Measurements from ENCODE around the gene SH3BP5.

Gene SH3BP5

DNA sequence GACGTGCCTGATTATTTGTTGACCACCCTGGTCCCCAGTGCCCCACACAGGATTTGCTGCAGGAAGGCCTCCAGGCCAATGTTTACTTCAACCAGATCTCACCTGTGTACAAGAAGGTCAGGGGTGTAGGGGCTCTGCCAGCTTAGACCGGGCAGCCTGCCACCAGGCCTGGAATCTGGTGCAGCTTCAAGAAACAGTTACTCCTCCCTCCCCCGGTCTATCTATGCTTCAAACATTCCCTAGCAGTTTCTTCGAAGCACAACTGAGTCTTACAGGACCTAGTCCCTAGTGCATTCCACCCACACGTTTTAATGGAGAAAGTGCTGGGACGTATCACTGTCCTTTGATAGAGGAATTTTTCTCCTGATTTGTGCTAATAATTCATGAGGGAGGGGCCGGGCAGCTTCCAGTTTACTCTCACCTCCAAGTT is 8.0 kb downstream of the SH3BP5 start:
- no peak for DNase-seq

DNA sequence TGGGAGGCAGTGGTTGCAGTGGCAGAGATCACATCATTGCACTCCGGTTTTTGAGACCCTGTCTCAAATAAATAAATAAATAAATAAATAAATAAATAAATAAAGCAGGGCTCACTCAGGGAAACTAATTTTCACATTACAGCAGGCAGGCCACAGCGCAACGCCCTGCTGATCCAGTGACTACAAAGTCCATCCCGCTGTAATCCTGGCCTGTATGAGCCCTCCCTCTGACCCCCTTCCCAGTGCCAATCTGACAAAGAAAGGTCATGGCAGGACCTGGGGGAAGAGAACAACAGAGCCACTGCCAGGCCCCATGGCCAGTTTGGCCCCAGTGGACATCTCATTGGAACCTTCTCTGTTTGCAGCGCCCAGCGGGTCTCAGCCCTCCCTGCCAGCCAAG is 9.3 kb downstream of the SH3BP5 start:
- DNase-seq, result no peak

GRCh38 chr3:15321349-15321748 is 11.0 kb downstream of the SH3BP5 start:
- no peak for DNase-seq

GRCh38 chr3:15319575-15319974 is 12.8 kb downstream of the SH3BP5 start:
- DNase-seq, result no peak

DNA sequence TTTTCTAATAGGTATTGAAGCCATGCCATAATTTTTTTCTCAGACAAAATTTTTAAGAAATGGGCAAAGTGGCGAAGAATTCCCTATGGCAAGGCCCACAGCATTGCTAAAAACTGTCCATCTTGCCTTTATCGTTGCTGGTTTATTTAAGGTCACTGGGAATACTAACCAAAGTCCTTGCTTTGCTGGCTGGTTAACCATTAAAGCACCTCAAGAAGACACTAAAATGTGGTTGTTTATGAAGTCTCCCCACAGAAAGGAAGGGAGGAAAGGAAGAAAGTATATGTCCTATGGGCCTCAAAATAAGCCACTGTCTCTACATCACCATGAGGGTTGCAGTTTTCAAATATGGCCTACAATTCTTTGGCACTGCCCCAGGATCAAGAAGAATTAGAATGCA is 13.2 kb downstream of the SH3BP5 start:
- no peak for DNase-seq

GRCh38 chr3:15318661-15319060 is 13.7 kb downstream of the SH3BP5 start:
- DNase-seq, result no peak

DNA sequence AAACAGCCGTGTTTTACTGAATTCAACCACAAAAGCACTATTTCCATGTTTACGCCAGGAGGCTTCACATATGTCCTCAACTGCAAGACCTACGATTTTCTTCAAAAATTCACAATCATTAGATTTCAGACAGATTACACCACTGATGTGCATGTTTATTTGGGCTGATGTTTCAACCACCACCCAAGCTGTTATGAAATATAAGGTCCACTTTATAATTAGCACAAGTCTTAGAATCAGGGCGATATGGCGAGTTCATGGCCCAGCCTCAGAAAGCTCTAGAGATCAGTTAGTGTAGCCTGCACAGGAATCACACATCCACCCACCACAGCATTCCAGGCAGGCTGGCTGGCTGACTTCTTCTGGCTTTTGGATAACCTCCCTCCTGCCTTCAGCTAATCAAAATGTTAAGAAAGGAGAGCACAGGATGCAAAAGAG is 15.4 kb downstream of the SH3BP5 start:
- DNase-seq, result no peak

DNA sequence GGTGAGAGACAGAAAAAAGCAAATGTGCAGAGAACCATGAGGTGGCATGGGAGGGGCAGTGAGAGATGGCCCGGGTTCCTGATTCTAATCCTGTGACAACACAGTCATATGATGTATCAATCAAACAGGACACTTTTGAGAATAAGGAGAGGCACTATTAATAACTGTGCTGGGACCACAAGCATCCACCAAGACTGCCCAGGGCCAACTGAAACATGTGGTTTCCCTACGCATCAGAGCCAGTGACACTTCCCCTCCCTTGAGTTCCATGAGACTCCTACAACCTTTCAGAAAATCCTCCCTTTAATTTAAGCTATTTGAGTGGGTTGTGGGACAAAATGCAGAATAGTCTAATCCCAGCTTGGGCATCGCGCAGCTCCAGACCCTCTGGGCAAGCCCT is 17.4 kb downstream of the SH3BP5 start:
- no peak for DNase-seq

GRCh38 chr3:15314276-15314675 is 18.1 kb downstream of the SH3BP5 start:
- DNase-seq, result no peak

- peak; percentile 56 for DNase-seq
Observed at GRCh38 chr3:15313461-15313860, 18.9 kb downstream of the SH3BP5 start.

DNA sequence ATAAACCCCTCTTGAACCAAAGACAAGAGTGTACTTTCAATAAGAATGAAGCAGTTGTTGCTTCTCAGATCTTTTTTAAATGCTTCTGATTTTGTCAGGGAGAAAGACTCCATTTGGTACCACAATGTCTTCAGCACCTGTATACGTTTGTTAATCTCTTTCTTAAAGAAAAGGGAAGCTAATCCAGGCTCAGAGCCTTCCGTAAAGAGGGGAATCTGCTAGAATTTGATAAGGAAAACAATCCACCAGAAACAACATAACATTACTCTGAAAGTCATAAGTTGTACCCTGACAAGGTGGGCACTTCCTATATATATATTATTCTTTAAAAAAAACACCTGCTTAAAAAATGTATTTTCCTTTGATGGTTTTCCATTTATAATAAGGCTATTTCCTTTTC is 19.8 kb downstream of the SH3BP5 start:
- no peak for DNase-seq

GRCh38 chr3:15310491-15311370 is 21.7 kb downstream of the SH3BP5 start:
- no peak for DNase-seq

- no peak for DNase-seq
Observed at GRCh38 chr3:15309662-15310335, 22.6 kb downstream of the SH3BP5 start.

DNA sequence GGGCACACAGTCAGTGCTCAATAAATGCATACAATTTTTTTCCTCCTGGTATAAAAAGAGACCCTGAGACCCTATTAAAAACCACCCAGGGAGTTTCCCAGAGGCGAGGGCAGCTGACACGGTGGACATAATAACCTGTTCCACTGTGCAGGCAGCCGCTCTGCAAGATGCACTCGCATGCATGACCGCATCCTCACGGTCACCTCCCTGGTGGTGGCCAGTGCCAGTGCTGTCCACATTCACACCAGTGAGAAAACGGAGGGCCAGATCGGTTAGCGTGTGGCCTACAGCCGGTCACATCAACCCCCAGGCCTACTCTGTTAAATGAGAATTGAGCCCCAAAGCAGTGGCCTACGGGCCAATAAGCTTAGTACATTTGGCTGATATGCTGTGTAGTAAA is 24.8 kb downstream of the SH3BP5 start:
- DNase-seq, result no peak

GRCh38 chr3:15306979-15307359 is 25.4 kb downstream of the SH3BP5 start:
- DNase-seq, result no peak

- no peak for DNase-seq
Observed at GRCh38 chr3:15305359-15305844, 27.0 kb downstream of the SH3BP5 start.

- no peak for DNase-seq
Observed at GRCh38 chr3:15303728-15304127, 28.7 kb downstream of the SH3BP5 start.

DNA sequence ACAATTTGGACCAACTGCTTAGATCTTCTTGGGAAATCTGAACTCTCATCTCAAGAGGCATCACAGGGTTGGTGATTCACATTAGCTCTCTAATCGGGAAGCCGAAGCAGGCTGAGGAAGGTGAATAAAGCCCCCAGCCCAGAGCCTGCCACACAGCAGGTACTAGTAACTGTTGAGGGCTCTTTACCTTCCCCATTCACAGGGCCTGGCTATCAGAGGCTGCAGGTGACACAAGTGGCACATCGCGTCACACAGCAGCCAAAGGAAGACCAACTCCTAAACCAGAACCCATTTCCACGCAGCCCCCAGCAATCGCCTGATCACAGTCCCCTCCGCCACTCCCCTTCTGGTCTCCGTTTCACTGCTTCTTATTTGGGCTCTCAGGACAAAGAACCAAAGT is 29.2 kb downstream of the SH3BP5 start:
- no peak for DNase-seq

- DNase-seq, result no peak
Observed at GRCh38 chr3:15301761-15302160, 30.6 kb downstream of the SH3BP5 start.

GRCh38 chr3:15300323-15301078 is 31.9 kb downstream of the SH3BP5 start:
- DNase-seq, result no peak

DNA sequence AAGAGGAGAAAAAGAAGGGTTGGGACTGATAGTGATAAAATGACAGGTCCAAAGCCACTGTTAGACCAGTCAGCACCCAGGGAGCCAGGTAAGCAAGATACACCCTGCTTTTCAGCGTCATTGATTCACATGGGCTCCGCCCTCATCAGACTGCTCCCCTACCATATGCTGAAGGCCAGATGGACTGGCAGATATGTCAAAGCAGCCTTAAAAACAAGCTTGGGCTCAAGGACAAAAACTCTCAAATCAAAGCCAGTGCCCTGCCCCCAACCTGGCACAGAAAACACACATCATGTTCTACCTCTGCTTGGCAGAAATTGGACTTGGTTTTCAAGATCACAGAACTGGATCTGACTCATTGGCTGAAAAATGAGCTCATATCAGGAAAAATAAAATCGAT is 33.4 kb downstream of the SH3BP5 start:
- no peak for DNase-seq

DNA sequence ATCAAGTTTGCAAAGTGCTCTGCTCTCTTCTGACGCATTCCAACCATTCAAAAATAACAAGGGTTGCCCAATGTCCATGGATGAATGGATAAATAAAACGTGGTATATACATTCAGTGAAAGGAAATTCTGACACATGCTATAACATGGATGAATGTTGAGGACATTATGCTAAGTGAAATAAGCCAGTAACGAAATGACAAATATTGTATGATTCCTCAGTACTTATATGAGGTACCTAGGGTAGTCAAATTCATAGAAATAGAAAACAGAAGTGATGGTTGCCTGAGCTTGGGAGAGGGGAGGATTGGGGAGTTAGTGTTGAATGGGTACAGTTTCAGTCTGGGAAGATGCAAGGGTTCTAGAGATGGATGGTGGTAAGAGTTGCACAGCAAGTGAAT is 33.9 kb downstream of the SH3BP5 start:
- no peak for DNase-seq

- DNase-seq, result no peak
Observed at GRCh38 chr3:15297608-15298350, 34.6 kb downstream of the SH3BP5 start.
